SK-N-SH (cell line): ENCODE measurements around the gene TXNRD2.

Experiments used
- CTCF ChIP-seq: fragments of 200-600 bp; sonication (generic); IDR thresholded peaks from 2 replicates; pipeline ENCODE4 v1.6.1; 2017; ENCODE audit warnings: antibody characterized with exemption, mild to moderate bottlenecking, moderate library complexity
- JUND ChIP-seq: IDR thresholded peaks from 2 replicates; pipeline ENCODE4 v1.4.0; 2012
- MAX ChIP-seq: IDR thresholded peaks from 2 replicates; pipeline ENCODE4 v1.4.0; 2012; ENCODE audit warnings: low read depth
- TF ChIP-seq, protein P1 (sequence below): IDR thresholded peaks from 2 replicates; pipeline ENCODE4 v1.4.0; 2012; ENCODE audit warnings: low read depth, borderline replicate concordance

- no peak for TF ChIP-seq CTCF
- TF ChIP-seq MAX, result no peak
- no peak for TF ChIP-seq JUND
- TF ChIP-seq, protein P1, sequence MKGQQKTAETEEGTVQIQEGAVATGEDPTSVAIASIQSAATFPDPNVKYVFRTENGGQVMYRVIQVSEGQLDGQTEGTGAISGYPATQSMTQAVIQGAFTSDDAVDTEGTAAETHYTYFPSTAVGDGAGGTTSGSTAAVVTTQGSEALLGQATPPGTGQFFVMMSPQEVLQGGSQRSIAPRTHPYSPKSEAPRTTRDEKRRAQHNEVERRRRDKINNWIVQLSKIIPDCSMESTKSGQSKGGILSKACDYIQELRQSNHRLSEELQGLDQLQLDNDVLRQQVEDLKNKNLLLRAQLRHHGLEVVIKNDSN, result no peak
These were observed 114.1 kb downstream of the TXNRD2 start for GRCh38 chr22:19827341-19828034.
